ENCODE data around the gene ZNF831. TPM values are rescaled to one million over a fixed set of nuclear protein-coding genes. Genes with fewer than 3 reads are reported as not detected.
A peak's percentile ranks its signal among the peaks of the same experiment; 100 is the strongest.

ZNF831 gene
- total and polyA plus RNA-seq, 9 donors: 0.05 to 0.36 (median 0.15) TPM; not detected in 1

- H3K4me1 ChIP-seq (ENCODE audit: insufficient read depth): peaks cover 2% of the 10 kb centered on the region
- TF ChIP-seq EP300 (IDR thresholded peaks at IDR 0.05) (no peak), POLR2A (IDR thresholded peaks at IDR 0.05) (no peak), CTCF (IDR thresholded peaks at IDR 0.05) (no peak)
- no peak overlapping the region for H3K27ac ChIP-seq
- no peak overlapping the region for H3K4me3 ChIP-seq
- H3K27me3 ChIP-seq: no peaks in the 10 kb centered on the region
- 42 to 53% (median 44%) methylated on average over 9 of the region's 9 CpGs for WGBS, 3 donors
- no peaks in the 10 kb centered on the region for H3K36me3 ChIP-seq
- DNase-seq: no peak
- no peaks in the 10 kb centered on the region for H3K9me3 ChIP-seq
- intact Hi-C loops (cut with DNase I): loop anchor here in 3 of 4 donors (5.0 to 10.0 kb wide), 4 partner anchors 134 to 986 kb away; no protein-coding TSS in a partner anchor
Measured at GRCh38 chr20:59221049-59221706, 57.6 kb downstream of the ZNF831 start.

GRCh38 chr20:59221707-59222252, 58.2 kb downstream of the ZNF831 start:
- intact Hi-C loops (cut with DNase I): loop anchor here in 3 of 4 donors (1.0 to 10.0 kb wide), 5 partner anchors 134 to 987 kb away; no protein-coding TSS in a partner anchor

GRCh38 chr20:59222253-59223181, 58.9 kb downstream of the ZNF831 start:
- H3K27me3 ChIP-seq: no peaks in the 10 kb centered on the region
- no peak overlapping the region for H3K27ac ChIP-seq
- no peaks in the 10 kb centered on the region for H3K9me3 ChIP-seq
- peak; percentile 53 to 84 (median 75) for DNase-seq
- WGBS, 3 donors: 1% methylated on average over 51 of the region's 51 CpGs
- intact Hi-C loops (cut with DNase I): loop anchor here in 3 of 4 donors (1.0 to 10.0 kb wide), 5 partner anchors 135 to 988 kb away; no protein-coding TSS in a partner anchor
- H3K4me1 ChIP-seq (ENCODE audit: insufficient read depth): peaks cover 2% of the 10 kb centered on the region
- H3K4me3 ChIP-seq: peak overlapping the region; percentile 45
- no peak for TF ChIP-seq POLR2A (IDR thresholded peaks at IDR 0.05)
- TF ChIP-seq CTCF (IDR thresholded peaks at IDR 0.05): peak; percentile 72 to 76 (median 74)
- no peak for TF ChIP-seq EP300 (IDR thresholded peaks at IDR 0.05)
- H3K36me3 ChIP-seq: no peaks in the 10 kb centered on the region

More at GRCh38 chr20:59221707-59222252, 58.2 kb downstream of the ZNF831 start:
- Histone ChIP-seq H3K36me3 (no peaks in the 10 kb centered on the region), H3K4me1 (ENCODE audit: insufficient read depth) (peaks cover 2% of the 10 kb centered on the region), H3K9me3 (no peaks in the 10 kb centered on the region), H3K27ac (no peak overlapping the region), H3K27me3 (no peaks in the 10 kb centered on the region), H3K4me3 (peak overlapping the region; percentile 45)
- DNase-seq: no peak
- WGBS, 3 donors: 3 to 5% (median 4%) methylated on average over 18 of the region's 18 CpGs
- no peak for TF ChIP-seq EP300 (IDR thresholded peaks at IDR 0.05)
- TF ChIP-seq CTCF (IDR thresholded peaks at IDR 0.05): no peak
- TF ChIP-seq POLR2A (IDR thresholded peaks at IDR 0.05): no peak

GRCh38 chr20:59223182-59223601, 59.6 kb downstream of the ZNF831 start:
- Histone ChIP-seq H3K27me3 (no peaks in the 10 kb centered on the region), H3K27ac (no peak overlapping the region), H3K9me3 (no peaks in the 10 kb centered on the region), H3K4me1 (ENCODE audit: insufficient read depth) (peaks cover 2% of the 10 kb centered on the region), H3K4me3 (no peak overlapping the region), H3K36me3 (no peaks in the 10 kb centered on the region)
- intact Hi-C loops (cut with DNase I): loop anchor here in 3 of 4 donors (5.0 to 10.0 kb wide), 4 partner anchors 136 to 988 kb away; no protein-coding TSS in a partner anchor
- no peak for DNase-seq
- TF ChIP-seq EP300 (IDR thresholded peaks at IDR 0.05) (no peak), POLR2A (IDR thresholded peaks at IDR 0.05) (no peak), CTCF (IDR thresholded peaks at IDR 0.05) (no peak)
- WGBS, 3 donors: 1 to 6% (median 2%) methylated on average over 21 of the region's 21 CpGs

Measured in ovary (tissue), 9 donors.